ENCODE measurements around the gene UCN2.

UCN2 gene

GRCh38 chr3:48563382-48563918 lies at the start of gene UCN2:
Gene UCN2, minus strand, starts transcription at chr3:48563781. Its CDS starts 657 bp downstream, at chr3:48563124.
- no peak for DNase-seq (ENCODE audit: low read depth in 2 of 2)

DNA sequence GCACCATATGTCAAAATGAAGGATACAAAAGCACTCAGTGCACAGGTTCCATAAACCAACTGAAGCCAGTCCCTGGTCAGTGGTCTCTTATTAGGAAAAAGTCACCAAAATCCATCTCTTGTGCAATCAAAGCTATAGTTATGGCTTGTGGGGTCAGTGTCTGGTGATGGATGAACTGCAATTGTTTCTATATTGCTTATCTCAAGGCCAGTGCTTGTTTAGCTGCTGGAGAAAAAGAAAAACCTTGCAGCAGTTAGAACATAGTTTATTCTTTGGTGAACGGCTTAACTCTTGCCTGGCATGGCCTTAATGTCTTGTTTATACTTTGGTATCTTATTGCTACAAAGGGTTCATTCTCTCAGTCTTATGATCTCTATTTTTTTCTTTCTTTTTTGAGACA lies 48.7 kb upstream of the UCN2 start:
- no peak for DNase-seq (ENCODE audit: low read depth in 2 of 2)

- peak; percentile 83 for DNase-seq (ENCODE audit: low read depth in 2 of 2)
These were observed 45.8 kb upstream of the UCN2 start, which contains the start of gene UQCRC1 for GRCh38 chr3:48609088-48610005. Gene UQCRC1, minus strand, starts transcription at chr3:48609646. Its CDS starts 26 bp downstream, at chr3:48609620.

GRCh38 chr3:48607519-48607918 lies 43.9 kb upstream of the UCN2 start:
- DNase-seq (ENCODE audit: low read depth in 2 of 2): no peak

- no peak for DNase-seq (ENCODE audit: low read depth in 2 of 2)
These were observed 38.0 kb upstream of the UCN2 start for GRCh38 chr3:48601622-48601994.

GRCh38 chr3:48600711-48601621 lies 37.4 kb upstream of the UCN2 start:
- no peak for DNase-seq (ENCODE audit: low read depth in 2 of 2)

DNA sequence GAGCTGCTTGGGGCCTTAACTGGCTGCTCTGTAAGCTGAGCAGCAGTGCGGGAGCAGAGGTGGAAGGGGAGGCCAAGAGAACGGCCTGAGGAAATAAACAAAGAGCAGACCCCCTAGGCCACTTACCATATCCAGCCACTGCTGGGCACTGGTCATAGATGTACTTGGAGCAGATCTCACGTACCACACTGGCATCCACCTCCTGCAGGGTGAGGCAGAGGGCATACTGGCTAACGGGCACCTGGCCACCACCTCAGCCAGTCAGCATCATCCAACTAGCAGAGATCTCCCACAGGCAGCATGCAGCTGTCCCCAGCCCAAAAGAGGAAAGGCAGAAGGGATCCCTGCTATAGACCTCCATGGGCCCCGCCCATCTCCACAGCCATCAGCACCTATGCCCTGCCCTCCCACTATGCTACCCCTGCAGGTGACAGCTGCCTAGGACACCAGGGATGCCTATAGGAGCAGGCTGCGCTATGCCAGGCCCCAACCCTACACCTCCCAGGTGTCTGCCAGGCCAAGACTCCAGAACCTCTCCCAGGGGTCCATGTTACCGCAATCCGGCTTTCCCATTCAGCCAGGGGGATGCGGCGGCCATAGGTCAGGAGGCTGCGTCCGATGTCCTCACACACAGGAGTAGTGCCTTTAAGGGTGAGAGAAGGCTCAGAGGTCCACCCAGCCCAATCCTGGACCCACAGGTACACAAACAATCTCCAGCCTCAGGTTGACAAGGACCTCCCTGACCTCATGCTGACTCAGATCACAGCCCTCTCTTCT lies 36.1 kb upstream of the UCN2 start:
- DNase-seq (ENCODE audit: low read depth in 2 of 2): no peak

DNA sequence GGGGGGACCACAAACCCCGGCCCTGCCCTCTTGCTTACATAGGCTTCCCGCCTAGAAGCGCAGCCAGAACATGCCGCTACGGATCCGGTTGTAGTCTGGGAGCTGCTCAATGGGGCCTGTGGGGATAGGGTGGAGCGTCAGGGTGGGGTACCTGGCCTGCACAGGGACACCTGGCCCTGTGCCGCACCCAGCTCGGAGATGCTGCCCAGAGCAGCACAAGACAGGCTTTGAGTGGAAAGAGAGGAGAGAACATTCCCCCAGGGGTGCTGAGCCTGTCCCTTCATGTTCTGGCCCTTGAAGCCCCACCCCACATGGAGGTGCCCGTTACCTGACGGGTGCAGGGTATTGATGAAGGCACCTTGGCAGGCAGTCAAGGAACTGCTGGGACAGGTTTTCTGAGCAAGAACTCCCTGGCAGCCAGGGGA lies 35.5 kb upstream of the UCN2 start:
- no peak for DNase-seq (ENCODE audit: low read depth in 2 of 2)

DNA sequence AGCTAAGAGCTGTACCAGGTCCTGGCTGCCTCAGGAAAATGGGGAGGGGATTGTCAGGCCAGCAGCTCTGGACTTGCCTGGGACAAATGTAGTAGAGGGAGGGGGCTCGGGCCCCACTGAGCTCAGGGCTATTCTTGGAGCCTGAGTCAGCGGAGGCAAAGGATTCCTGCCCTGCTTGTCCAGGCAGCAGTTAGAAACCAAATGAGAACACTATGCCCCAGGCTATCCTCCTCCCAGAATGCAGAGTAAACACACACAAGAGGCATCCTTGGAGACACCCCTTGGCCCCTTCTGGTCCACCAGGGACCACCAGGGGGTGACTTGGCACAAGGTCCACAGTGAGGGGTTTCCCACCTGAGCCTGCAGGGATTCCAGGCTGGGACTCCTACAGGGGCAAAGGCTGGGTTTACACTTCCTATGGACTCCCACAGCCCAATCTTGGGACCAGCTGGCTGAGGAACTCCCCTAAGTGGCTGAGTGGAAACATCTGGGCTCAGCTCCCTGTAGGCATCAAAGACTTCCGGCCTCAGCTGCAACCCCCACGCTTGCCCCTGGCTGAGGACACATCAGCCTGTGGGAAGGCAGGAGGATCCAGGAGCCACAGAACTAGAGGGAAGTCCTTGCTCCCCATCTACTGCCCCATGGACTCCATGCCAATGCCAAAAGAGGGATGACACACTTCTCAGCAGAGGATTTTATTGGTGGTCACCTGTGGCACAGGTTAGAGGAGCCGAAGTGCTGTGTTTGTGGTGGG lies 34.9 kb upstream of the UCN2 start:
- DNase-seq (ENCODE audit: low read depth in 2 of 2): no peak

DNA sequence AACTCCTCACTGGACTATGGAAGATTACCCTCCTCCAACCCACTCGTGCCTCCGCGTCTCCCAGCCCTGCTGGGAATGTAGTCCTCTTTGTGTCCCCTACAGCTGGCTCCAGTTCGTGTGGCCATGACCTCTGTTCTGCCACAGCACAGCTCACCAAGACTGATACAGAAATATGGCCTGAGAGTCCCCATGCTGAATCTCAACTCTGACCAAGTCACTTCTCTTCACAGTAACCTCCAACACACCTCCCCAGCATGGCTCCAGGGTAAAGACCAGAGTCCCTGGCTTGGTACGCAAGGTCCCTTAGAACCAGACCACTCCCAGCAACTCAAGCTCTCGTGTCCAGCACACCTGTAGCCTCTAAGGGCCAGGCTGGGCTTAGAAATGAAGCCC lies 33.8 kb upstream of the UCN2 start:
- DNase-seq (ENCODE audit: low read depth in 2 of 2): no peak

DNA sequence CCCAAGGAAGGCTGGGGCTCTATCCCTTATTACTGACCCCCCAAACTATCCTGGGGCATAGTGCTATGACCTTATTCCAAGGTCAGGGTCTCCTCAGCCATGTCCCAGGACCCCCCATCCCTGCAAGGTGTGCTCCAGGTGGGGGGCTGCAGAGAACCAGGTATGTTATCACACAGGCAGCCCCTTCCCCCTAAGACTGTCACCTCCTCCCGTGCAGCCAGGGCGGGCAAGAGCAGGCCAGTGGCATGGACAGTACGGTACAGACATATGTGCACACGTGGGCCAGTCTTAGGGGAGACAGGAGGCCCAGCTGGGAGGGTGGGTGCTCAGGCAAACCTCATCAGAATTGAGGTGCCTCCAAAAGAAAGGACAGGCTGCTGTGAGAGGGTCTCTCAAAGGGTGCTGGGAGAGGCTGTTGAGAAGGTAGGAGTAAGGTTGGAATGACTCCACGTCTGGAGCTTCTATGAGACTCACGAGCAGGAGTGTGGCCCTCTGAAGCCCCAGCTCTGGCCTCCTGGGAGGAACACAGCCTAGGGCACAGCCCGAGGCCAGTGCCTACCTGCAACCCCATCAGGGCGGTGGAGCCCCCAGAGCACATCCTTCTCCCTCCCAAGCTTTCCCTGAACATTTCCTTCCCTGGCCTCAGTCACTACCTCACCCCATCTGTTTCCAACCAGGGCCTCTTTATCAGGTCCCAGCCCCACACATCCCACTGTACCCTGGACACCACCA lies 33.3 kb upstream of the UCN2 start:
- DNase-seq (ENCODE audit: low read depth in 2 of 2): no peak

- DNase-seq (ENCODE audit: low read depth in 2 of 2): no peak
These were observed 32.6 kb upstream of the UCN2 start for GRCh38 chr3:48596157-48596556.

- no peak for DNase-seq (ENCODE audit: low read depth in 2 of 2)
These were observed 32.0 kb upstream of the UCN2 start for GRCh38 chr3:48595526-48596121.

DNA sequence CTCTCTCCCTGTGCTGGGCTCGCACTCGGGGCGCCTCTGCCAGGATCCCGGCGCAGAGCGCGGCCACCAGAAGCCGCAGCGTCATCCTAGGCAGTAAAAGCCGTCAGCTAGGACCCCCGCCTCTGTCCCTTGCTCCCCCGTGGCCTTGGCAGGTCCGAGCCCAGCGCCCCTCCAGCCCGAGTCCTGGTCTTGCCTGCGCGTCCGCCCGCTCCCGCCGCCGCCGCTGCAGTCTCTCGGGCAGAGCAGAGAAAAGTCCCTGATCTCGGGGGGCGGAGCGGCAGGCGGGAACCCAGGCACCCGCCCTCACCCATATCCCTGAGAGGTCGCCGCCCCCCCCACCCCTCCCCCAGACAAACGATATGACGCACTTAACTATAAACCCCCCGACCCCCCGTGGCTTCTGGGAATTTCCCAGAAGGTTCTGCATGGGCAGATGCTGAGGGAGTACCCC lies 31.5 kb upstream of the UCN2 start, which contains the start of gene COL7A1:
Gene COL7A1, minus strand, starts transcription at position 255 of the 451 bp plus-strand sequence. Its CDS starts 170 bp downstream, at position 85.
- no peak for DNase-seq (ENCODE audit: low read depth in 2 of 2)

DNA sequence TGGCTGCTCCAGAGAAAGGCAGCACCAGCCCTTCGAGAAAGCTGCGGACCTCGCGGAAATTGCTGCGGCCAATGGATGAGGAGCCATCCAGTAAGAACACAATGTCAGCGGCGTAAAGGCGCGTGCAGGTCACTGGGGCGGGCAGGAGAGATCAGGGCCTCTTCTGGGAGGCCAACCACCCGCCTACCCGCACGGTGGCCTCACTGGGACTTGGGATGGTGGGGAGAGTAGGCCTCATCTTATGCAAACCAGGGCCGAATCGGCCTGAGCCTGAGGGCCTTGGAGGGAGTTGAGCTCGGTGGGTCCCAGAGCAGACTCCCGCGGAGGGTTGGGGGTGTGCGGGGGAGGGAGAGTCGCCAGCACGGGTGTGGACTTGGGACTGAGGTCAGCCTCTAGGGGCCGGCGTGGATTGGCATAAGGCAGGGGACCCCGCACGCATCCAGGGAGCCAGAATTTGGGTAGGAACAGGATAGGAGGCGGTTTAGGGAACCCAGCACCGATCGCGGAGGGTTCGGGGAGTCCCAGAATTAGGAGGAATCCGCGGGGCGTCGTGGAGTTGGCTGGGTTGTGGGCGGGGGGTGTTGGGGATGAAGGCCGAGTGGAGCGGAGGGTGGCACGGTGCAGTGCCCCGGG lies 31.0 kb upstream of the UCN2 start:
- no peak for DNase-seq (ENCODE audit: low read depth in 2 of 2)

- no peak for DNase-seq (ENCODE audit: low read depth in 2 of 2)
These were observed 29.8 kb upstream of the UCN2 start for GRCh38 chr3:48593337-48593736.

DNA sequence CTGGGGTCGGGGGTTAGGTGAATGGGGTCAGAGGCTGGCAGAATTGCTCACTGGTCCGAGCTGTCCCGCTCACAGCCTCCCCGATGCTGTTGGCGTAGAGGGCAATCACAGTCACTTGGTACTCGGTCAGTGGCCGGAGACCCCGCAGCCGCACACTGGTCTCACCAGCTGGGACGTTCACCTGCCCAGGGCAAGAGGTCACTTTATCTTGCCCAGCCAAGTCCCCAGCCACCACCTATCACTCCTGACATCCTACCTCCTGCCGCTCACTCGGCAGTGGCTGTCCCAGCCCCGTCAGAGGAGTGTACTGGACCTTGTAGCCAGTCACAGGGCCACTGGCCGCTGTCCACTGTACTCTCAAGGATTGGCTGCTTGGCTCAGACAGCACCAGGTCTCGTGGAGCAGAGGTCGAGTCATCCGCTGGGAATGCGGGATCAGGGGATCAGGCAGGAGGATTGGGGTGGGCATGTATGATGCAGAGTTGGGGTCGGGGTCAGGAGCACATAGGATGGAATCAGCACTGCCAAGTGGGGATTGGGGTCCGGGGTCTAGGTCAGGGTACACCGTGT lies 29.0 kb upstream of the UCN2 start:
- no peak for DNase-seq (ENCODE audit: low read depth in 2 of 2)

GRCh38 chr3:48591886-48592518 lies 28.4 kb upstream of the UCN2 start:
- no peak for DNase-seq (ENCODE audit: low read depth in 2 of 2)

All from stimulated activated CD8-positive, alpha-beta memory T cell treated with anti-CD3 and anti-CD28 coated beads, Interleukin-7, amount 100 ng/mL, for 1 hour (primary cell).